ENCODE results near the gene OR2T4. TPM values are rescaled to one million over a fixed set of nuclear protein-coding genes. Genes with fewer than 3 reads are reported as not detected.

The OR2T4 gene
- polyA plus RNA-seq, 1 donor from 2014 or later = not detected

DNA sequence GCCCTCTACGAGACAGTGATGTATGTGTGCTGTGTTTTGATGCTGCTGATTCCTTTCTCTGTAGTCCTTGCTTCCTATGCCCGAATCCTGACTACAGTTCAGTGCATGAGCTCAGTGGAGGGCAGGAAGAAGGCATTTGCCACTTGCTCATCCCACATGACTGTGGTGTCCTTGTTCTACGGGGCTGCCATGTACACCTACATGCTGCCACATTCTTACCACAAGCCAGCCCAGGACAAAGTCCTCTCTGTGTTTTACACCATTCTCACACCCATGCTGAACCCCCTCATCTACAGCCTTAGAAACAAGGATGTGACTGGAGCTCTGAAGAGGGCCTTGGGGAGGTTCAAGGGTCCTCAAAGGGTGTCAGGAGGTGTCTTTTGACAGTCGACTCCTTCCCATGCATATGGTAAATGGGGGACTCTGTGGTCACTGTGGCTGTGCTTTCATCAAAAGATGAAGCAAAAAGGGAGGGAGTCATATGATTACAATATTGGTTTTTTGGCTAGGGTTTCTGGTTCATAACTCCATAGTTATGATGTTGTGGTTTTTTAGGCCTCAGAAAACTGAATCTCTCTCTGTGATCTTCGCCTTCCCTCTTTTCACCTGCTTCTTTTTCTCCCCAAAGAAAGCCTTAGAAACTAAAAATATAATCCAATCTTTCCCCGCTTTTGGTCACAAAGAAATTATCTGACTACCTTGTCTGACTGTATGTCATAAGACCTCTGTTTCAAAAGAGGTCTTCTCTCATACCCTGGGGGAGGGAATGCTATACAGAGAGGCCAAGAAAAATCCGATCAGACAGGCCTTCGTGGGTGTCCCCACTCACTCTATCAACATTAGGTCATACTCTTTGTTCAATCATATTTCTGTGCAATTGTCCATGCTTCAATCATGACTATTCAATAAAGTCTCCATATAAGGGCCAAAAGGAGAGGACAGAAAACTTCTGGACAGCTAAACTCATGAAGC, 45.5 kb downstream of the OR2T4 start:
- Histone ChIP-seq H3K27ac (ENCODE audit: low read length) (no peak overlapping the region), H3K4me2 (ENCODE audit: low read length) (no peak overlapping the region), H3K9ac (ENCODE audit: low read length) (no peak overlapping the region), H3K9me2 (ENCODE audit: insufficient read depth, low read length) (no peaks in the 10 kb centered on the region), H3K4me3 (ENCODE audit: low read length) (no peak overlapping the region), H3K9me3 (ENCODE audit: low read length) (peaks cover 9% of the 10 kb centered on the region), H2AFZ (ENCODE audit: low read depth, low read length) (no peak overlapping the region), H3K27me3 (ENCODE audit: insufficient read depth, low read depth, low read length) (no peaks in the 10 kb centered on the region), H3K79me2 (replicated peaks; ENCODE audit: insufficient read depth, low read length) (no peaks in the 10 kb centered on the region), H3F3A (ENCODE audit: insufficient read depth, low read length, poor library complexity, severe bottlenecking) (no peaks in the 10 kb centered on the region), H4K20me1 (ENCODE audit: insufficient read depth) (no peaks in the 10 kb centered on the region), H3K36me3 (ENCODE audit: insufficient read depth, low read length) (no peaks in the 10 kb centered on the region)
- TF ChIP-seq SMC3 (conservative IDR thresholded peaks at IDR 0.05; ENCODE audit: poor library complexity) (no peak), EZH2 (IDR thresholded peaks at IDR 0.05; ENCODE audit: borderline replicate concordance, insufficient read depth, low read length, poor library complexity, severe bottlenecking) (no peak), MXI1 (conservative IDR thresholded peaks at IDR 0.05; ENCODE audit: poor library complexity, severe bottlenecking) (no peak), POLR2AphosphoS5 (IDR thresholded peaks at IDR 0.05) (no peak), EP300 (conservative IDR thresholded peaks at IDR 0.05; ENCODE audit: poor library complexity, severe bottlenecking) (no peak), RAD21 (conservative IDR thresholded peaks at IDR 0.05) (no peak), TAF1 (IDR thresholded peaks at IDR 0.05; ENCODE audit: low read depth) (no peak)
- TF ChIP-seq, protein P1, sequence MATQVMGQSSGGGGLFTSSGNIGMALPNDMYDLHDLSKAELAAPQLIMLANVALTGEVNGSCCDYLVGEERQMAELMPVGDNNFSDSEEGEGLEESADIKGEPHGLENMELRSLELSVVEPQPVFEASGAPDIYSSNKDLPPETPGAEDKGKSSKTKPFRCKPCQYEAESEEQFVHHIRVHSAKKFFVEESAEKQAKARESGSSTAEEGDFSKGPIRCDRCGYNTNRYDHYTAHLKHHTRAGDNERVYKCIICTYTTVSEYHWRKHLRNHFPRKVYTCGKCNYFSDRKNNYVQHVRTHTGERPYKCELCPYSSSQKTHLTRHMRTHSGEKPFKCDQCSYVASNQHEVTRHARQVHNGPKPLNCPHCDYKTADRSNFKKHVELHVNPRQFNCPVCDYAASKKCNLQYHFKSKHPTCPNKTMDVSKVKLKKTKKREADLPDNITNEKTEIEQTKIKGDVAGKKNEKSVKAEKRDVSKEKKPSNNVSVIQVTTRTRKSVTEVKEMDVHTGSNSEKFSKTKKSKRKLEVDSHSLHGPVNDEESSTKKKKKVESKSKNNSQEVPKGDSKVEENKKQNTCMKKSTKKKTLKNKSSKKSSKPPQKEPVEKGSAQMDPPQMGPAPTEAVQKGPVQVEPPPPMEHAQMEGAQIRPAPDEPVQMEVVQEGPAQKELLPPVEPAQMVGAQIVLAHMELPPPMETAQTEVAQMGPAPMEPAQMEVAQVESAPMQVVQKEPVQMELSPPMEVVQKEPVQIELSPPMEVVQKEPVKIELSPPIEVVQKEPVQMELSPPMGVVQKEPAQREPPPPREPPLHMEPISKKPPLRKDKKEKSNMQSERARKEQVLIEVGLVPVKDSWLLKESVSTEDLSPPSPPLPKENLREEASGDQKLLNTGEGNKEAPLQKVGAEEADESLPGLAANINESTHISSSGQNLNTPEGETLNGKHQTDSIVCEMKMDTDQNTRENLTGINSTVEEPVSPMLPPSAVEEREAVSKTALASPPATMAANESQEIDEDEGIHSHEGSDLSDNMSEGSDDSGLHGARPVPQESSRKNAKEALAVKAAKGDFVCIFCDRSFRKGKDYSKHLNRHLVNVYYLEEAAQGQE (IDR thresholded peaks at IDR 0.05; ENCODE audit: borderline replicate concordance) = no peak
- TF ChIP-seq, protein P2, sequence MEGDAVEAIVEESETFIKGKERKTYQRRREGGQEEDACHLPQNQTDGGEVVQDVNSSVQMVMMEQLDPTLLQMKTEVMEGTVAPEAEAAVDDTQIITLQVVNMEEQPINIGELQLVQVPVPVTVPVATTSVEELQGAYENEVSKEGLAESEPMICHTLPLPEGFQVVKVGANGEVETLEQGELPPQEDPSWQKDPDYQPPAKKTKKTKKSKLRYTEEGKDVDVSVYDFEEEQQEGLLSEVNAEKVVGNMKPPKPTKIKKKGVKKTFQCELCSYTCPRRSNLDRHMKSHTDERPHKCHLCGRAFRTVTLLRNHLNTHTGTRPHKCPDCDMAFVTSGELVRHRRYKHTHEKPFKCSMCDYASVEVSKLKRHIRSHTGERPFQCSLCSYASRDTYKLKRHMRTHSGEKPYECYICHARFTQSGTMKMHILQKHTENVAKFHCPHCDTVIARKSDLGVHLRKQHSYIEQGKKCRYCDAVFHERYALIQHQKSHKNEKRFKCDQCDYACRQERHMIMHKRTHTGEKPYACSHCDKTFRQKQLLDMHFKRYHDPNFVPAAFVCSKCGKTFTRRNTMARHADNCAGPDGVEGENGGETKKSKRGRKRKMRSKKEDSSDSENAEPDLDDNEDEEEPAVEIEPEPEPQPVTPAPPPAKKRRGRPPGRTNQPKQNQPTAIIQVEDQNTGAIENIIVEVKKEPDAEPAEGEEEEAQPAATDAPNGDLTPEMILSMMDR (IDR thresholded peaks at IDR 0.05; ENCODE audit: poor library complexity, severe bottlenecking) = no peak

Other genes with a start within 250 kb of the OR2T4 start
- gene OR2M5, start 216.5 kb upstream of the OR2T4 start, polyA plus RNA-seq = not detected in 2 replicates
- not detected in 2 replicates for gene OR2M2, start 186.8 kb upstream of the OR2T4 start, polyA plus RNA-seq
- gene OR2M3, start 164.4 kb upstream of the OR2T4 start, polyA plus RNA-seq = not detected in 2 replicates
- not detected in 2 replicates for gene OR2M4, start 130.2 kb upstream of the OR2T4 start, polyA plus RNA-seq
- not detected in 2 replicates for gene OR2T33, start 83.7 kb upstream of the OR2T4 start, polyA plus RNA-seq
- gene OR2T12, start 58.2 kb upstream of the OR2T4 start, polyA plus RNA-seq = not detected in 2 replicates
- not detected in 2 replicates for gene OR2M7, start 37.1 kb upstream of the OR2T4 start, polyA plus RNA-seq
- gene OR14C36, start 12.9 kb upstream of the OR2T4 start, polyA plus RNA-seq = not detected in 2 replicates
- gene OR2T6, start 14.1 kb downstream of the OR2T4 start, polyA plus RNA-seq = not detected in 2 replicates
- gene OR2T1, start 41.4 kb downstream of the OR2T4 start, polyA plus RNA-seq = not detected in 2 replicates
- not detected in 2 replicates for gene OR2T2, start 84.0 kb downstream of the OR2T4 start, polyA plus RNA-seq
- not detected in 2 replicates for gene OR2T3, start 111.7 kb downstream of the OR2T4 start, polyA plus RNA-seq
- not detected in 2 replicates for gene OR2T5, start 126.9 kb downstream of the OR2T4 start, polyA plus RNA-seq
- not detected in 2 replicates for gene OR2G6, start 146.4 kb downstream of the OR2T4 start, polyA plus RNA-seq
- gene OR2T29, start 201.1 kb downstream of the OR2T4 start, polyA plus RNA-seq = not detected in 2 replicates
- gene OR2T34, start 213.1 kb downstream of the OR2T4 start, polyA plus RNA-seq = not detected in 2 replicates
- gene OR2T10, start 236.0 kb downstream of the OR2T4 start, polyA plus RNA-seq = not detected in 2 replicates